ENCODE results near the gene TCF7L1. TPM values are rescaled to one million over a fixed set of nuclear protein-coding genes. Genes with fewer than 3 reads are reported as not detected.
"Not testable (repeated sequence)": the region's sequence is repeated elsewhere in the genome, so short reads cannot be mapped to it uniquely, and the experiment has no call there.

The TCF7L1 gene
- total RNA-seq, 1 experiment from 2014 or later, result 30.4 TPM

GRCh38 chr2:85342156-85342555, 209.0 kb downstream of the TCF7L1 start:
- intact Hi-C loops (cut with micrococcal nuclease; ENCODE audit: unreplicated experiment), result no loop called here
- POLR2A ChIA-PET, result no interaction called here
- H3K4me3 ChIP-seq (ENCODE audit: low read depth in 2 of 2, low read length in 2 of 2), result no peak overlapping the region
- in situ Hi-C loops (cut with HindIII; ENCODE audit: low pct_unique_long_range_greater_than_20kb, low sequenced_read_pairs), result no loop called here
- H3K4me1 ChIP-seq (ENCODE audit: control insufficient read depth, insufficient read depth, low read length), result no peaks in the 10 kb centered on the region
- no peak for TF ChIP-seq SIN3A (IDR thresholded peaks at IDR 0.05; ENCODE audit: borderline replicate concordance, insufficient read depth, low read depth, low read length)
- TF ChIP-seq CTCF (IDR thresholded peaks at IDR 0.05), result no peak
- no peak for TF ChIP-seq TCF7L2 (IDR thresholded peaks at IDR 0.05; ENCODE audit: low read depth, low read length)
- no peak for TF ChIP-seq POLR2AphosphoS5 (IDR thresholded peaks at IDR 0.05; ENCODE audit: low read depth, low read length)
- no peak for TF ChIP-seq REST (IDR thresholded peaks at IDR 0.05; ENCODE audit: insufficient read depth in 1 of 2, low read depth in 2 of 2, low read length in 1 of 2)
- no peaks in the 10 kb centered on the region for H3K36me3 ChIP-seq (ENCODE audit: control insufficient read depth, insufficient read depth, low read length)
- BruUV-seq (replicated peaks), result no TSS peak
- H3K27me3 ChIP-seq (ENCODE audit: control insufficient read depth, insufficient read depth, low read length), result no peaks in the 10 kb centered on the region
- H3K27ac ChIP-seq (ENCODE audit: low read length), result no peak overlapping the region
- no peaks in the 10 kb centered on the region for H3K9me3 ChIP-seq (ENCODE audit: control insufficient read depth, insufficient read depth, low read depth, low read length)
- DNase-seq (ENCODE audit: low read depth, low spot score) (no peak), ATAC-seq (no peak)
- CTCF ChIA-PET, result no interaction called here

- H3K4me3 ChIP-seq (ENCODE audit: low read depth in 2 of 2, low read length in 2 of 2); CTCF ChIA-PET; H3K36me3 ChIP-seq (ENCODE audit: control insufficient read depth, insufficient read depth, low read length); DNase-seq (ENCODE audit: low read depth, low spot score); H3K9me3 ChIP-seq (ENCODE audit: control insufficient read depth, insufficient read depth, low read depth, low read length); H3K27ac ChIP-seq (ENCODE audit: low read length); POLR2A ChIA-PET; H3K27me3 ChIP-seq (ENCODE audit: control insufficient read depth, insufficient read depth, low read length); in situ Hi-C loops (cut with HindIII; ENCODE audit: low pct_unique_long_range_greater_than_20kb, low sequenced_read_pairs); H3K4me1 ChIP-seq (ENCODE audit: control insufficient read depth, insufficient read depth, low read length); intact Hi-C loops (cut with micrococcal nuclease; ENCODE audit: unreplicated experiment): not testable (repeated sequence)
- BruUV-seq (replicated peaks), result TSS peak; percentile 90
- peak; percentile 54 for ATAC-seq
These were observed 210.2 kb downstream of the TCF7L1 start for GRCh38 chr2:85343207-85343895.

GRCh38 chr2:85344356-85344954, 211.3 kb downstream of the TCF7L1 start:
- ATAC-seq (no peak), DNase-seq (ENCODE audit: low read depth, low spot score) (no peak)
- POLR2A ChIA-PET, result no interaction called here
- intact Hi-C loops (cut with micrococcal nuclease; ENCODE audit: unreplicated experiment) (no loop called here), in situ Hi-C loops (cut with HindIII; ENCODE audit: low pct_unique_long_range_greater_than_20kb, low sequenced_read_pairs) (no loop called here)
- Histone ChIP-seq H3K27me3 (ENCODE audit: control insufficient read depth, insufficient read depth, low read length) (no peaks in the 10 kb centered on the region), H3K9me3 (ENCODE audit: control insufficient read depth, insufficient read depth, low read depth, low read length) (no peaks in the 10 kb centered on the region), H3K27ac (ENCODE audit: low read length) (no peak overlapping the region), H3K4me1 (ENCODE audit: control insufficient read depth, insufficient read depth, low read length) (no peaks in the 10 kb centered on the region), H3K36me3 (ENCODE audit: control insufficient read depth, insufficient read depth, low read length) (no peaks in the 10 kb centered on the region), H3K4me3 (ENCODE audit: low read depth in 2 of 2, low read length in 2 of 2) (no peak overlapping the region)
- no TSS peak for BruUV-seq (replicated peaks)
- CTCF ChIA-PET, result no interaction called here
- TF ChIP-seq CTCF (IDR thresholded peaks at IDR 0.05) (no peak), POLR2AphosphoS5 (IDR thresholded peaks at IDR 0.05; ENCODE audit: low read depth, low read length) (no peak), SIN3A (IDR thresholded peaks at IDR 0.05; ENCODE audit: borderline replicate concordance, insufficient read depth, low read depth, low read length) (no peak), TCF7L2 (IDR thresholded peaks at IDR 0.05; ENCODE audit: low read depth, low read length) (no peak), REST (IDR thresholded peaks at IDR 0.05; ENCODE audit: insufficient read depth in 1 of 2, low read depth in 2 of 2, low read length in 1 of 2) (no peak)

All from Panc1 (cell line).